GM21786 (cell line): ENCODE results near the gene TARDBP.
"Not testable (repeated sequence)": the region's sequence is repeated elsewhere in the genome, so short reads cannot be mapped to it uniquely, and the experiment has no call there.

Experiments used
- ATAC-seq: cut with Tn5 transposase; IDR thresholded peaks from one replicate; pipeline ENCODE4 v1.9.1; 2021; ENCODE audit not compliant: unreplicated experiment

TARDBP gene

DNA sequence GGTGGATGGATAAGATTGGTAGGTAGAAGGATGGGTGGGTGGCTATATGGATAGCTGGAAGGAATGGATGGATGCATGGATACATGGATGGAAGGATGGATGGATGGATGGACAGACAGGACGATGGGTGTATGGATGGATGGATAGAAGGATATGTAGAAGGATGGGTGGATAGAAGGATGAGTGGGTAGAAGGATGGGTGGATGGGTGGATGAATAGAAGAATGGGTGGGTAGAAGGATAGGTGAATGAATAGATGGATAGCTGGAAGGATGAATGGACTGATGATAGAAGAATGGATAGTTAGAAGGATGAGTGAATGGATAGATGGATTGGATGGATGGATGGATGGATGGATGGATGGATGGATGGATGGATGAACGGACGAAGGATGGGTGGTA, 29.6 kb downstream of the TARDBP start:
- ATAC-seq: no peak

DNA sequence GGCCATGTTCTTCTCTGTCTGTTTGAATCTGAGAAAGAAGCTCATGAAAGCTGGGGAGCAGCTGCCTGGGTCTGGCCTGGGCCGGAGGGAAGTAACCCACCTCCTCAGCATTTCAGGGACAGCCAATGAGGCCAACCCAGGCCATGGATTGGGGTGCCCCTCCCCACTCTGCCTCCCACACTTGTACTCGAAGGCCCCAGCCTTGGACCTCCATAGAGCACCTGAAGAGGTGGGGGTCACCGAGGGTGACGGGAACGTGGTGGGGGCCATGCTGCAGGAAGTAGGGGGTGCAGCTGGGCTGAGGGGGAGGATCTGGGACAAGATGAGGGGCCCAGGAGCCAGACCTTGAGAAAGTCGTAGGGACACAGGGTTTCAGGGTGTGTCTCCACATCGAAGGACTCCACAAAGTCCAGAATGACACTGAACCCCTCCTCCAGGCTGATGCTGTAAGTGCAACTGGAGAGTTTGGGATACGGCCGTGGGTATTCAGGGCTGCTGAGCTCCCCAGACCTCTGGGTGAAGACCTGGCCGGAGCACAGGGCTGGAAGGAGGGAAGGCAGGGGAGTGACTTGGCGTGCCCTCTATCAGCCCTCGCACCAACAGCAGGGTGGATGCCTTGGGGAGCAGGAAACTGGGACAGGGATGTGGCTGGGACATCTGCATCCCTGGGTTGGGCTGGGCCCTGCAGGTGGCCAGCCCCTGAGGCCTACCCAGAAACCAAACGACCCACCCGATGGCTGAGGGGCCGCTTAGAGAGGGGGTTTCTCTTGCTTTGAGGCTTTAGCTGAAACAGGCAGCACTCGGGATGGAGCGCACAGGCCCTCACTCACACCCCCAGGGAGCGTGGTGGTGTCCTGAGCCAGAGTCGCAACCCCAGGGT, 30.8 kb downstream of the TARDBP start:
- no peak for ATAC-seq

DNA sequence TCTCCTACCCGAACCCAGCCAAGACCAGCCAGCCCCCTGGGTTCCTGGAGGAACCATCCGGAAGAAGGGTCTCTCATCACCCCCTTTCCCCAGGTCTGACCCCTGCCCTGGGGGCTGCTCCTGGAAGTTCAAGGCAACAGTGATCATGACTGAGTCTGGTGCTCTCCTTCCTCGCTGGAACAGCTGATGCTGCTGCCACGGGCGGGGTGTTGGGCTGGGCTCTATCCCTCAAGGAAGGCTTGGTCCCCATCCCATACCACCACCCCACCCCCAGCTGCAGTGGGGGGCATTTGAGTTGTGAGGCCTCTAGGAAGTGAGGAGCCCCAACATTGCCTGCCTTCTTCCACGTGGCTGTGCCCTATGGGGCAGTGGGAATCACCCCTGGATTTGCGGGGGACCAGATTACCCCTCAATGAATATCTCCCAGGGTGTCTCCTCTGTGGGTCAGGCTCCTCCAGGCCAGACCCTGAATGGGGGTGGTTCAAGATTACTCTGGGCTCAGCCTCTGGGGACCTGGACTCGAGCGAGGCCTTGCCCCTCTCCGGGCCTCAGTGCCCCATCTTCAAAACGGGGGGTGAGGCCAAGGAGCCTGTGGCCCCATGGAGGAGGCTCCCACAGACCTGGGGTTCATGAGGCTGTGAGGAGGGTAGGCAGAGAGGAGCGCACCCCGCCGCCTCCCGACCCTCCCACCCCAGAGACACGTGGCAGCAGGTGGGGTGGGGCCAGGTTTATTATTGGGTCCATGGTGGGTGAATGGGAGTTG, 31.8 kb downstream of the TARDBP start:
- ATAC-seq: no peak

DNA sequence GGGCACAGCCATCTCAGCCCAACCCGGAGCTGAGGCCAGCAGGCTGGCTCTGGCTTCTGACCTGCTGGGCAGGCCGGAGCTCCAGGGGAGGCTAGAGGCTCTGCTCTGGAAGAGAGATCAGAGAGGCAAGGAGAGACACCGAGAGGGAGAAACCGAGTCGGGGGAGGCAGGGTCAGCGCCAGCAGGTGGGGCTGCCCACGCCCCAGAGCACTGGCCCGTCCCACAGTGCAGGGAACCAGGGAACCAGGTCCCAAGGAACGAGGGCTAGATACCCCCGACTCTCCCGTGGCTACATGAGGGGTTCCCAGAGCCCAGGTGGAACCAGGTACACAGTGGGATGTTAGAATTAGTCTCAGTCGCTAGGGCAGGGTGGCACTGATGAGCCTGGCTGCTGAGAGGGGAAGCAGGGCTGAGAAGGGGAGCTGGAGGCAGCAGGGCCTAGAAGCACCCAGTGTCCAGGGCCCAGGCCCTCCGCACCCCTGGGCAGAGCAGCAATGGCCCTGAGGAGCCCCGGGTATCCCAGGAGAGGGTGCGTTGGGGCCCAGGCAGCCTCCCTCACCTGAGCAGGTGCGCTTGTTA, 32.5 kb downstream of the TARDBP start:
- no peak for ATAC-seq

DNA sequence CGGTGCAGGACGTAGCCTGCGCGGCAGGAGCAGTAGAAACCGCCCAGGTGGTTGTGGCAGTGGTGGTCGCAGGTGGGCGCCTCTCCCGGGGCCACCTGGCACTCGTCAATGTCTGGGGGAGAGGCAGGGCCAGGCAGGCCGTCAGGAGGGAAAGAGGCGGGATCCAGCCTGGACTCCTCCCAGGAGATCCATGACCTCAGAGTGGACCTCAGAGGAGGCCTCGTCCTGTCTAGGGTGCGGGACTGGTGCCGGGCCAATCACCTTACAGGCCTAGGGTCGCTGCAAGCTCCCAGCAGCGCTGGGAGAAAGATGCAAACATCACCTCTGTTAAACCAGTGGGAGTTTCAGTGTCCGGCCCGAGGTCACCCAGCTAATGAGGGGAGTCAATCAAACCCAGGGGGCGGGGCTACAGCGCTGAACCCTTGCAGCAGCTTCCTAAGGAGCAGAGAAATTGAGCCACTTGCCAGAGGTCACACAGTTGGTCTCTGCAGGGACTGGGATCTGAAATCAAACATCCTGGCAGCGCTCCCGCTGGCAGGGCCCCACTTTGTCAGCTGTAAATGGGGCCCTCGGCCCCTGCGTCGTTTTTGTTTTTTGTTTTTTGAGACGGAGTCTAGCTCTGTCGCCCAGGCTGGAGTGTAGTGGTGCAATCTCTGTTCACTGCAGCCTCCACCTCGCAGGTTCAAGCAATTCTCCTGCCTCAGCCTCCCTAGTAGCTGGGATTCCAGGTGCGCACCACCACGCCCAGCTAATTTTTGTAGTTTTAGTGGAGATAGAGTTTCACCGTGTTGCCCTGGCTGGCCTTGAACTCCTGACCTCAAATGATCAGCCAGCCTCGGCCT, 33.2 kb downstream of the TARDBP start:
- ATAC-seq: no peak

DNA sequence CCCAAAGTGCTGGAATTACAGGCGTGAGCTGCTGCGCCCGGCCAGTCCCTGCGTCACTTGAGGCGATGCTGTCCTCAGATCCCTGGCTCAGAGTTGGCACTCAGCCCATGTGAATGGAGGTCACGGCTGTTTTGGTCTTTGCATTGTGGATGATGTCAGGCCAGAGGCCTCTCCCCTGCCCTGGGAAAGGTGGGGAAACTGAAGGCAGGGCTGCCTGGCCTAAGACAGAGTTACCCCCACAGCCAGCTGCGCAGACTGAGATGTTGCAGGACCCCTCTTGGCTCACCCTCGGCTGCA, 33.8 kb downstream of the TARDBP start:
- ATAC-seq: no peak

DNA sequence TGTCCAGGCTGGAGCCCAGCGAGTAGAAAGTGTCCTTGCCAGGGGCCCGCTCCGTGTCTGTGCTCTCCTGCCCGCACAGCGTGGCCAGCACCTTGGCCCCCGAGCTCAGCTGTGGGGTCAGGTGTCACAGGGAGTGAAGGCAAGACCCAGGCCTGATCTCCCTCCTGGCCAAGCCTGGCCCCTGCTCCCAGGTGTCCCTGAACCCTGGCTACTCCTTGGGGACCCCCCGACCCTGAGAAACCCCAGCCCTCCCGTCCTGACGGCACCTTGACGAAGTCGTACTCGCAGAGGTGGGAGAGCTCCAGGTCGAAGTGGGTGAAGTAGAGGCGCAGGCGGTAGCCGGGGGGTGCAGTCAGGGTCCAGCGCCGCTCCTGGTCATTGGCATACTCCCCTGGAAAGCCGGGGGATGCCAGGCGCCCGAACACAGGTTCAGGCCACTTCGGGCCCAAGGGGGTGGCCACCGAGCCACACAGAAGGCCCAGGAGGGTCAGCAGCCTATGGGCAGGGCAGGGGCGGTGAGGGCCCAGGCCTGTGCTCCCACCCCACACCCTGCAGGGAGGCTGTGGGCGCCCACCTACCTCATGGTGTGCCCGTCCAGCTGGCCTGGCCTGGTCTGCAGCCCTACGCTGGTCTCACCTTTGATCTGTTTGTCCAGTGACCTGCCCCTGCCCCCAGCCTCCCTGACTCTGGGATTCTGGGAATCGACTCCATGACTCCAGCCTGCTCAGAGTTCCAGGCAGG, 34.3 kb downstream of the TARDBP start, which contains the start of gene MASP2:
TSS of gene MASP2 (minus strand) at position 615 of the 741 bp plus-strand sequence. CDS start at position 583, 32 bp downstream.
- no peak for ATAC-seq

DNA sequence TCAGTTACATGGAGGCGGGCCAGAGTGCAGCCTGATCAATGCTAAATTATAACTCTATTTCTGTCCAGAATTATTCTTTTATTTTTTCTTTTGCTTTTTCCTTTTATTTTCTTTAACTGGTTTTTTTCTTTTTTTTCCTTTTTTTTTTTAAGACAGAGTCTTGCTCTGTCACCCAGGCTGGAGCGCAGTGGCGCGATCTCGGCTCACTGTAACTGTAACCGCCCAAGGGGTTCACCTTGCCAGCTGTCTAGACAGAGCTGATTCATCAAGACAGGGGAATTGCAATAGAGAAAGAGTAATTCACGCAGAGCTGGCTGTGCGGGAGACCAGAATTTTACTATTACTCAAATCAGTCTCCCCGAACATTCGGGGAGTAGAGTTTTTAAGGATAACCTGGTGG, 38.7 kb downstream of the TARDBP start:
- not testable (repeated sequence) for ATAC-seq

DNA sequence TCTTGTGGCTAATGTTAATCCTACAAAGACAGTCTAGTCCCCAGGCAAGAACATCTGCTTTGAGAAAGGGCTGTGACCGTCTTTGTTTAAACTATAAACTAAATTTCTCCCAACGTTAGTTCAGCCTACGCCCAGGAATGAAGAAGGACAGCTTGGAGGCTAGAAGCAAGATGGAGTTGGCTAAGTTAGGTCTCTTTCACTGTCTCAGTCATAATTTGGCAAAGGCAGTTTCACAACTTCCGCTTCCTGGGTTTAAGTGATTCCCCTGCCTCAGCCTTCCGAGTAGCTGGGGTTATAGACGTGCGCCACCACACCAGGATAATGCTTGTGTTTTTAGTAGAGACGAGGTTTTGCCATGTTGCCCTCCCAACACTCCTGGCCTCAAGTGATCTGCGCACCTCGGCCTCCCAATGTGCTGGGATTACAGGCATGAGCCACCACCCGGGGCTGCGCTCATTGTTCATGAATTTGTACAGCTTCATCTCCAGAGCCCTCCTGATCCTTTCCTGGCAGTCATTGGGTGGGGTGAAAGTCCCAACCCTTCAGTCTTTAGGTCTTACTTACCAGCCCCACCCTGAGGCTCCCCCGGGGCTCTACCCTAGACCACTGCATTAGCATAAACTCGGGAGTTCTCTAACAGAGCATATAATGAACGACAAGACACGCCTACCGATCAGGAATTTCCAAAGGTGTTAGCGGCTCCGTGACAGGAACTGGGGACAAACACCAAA, 39.5 kb downstream of the TARDBP start:
- ATAC-seq: no peak

DNA sequence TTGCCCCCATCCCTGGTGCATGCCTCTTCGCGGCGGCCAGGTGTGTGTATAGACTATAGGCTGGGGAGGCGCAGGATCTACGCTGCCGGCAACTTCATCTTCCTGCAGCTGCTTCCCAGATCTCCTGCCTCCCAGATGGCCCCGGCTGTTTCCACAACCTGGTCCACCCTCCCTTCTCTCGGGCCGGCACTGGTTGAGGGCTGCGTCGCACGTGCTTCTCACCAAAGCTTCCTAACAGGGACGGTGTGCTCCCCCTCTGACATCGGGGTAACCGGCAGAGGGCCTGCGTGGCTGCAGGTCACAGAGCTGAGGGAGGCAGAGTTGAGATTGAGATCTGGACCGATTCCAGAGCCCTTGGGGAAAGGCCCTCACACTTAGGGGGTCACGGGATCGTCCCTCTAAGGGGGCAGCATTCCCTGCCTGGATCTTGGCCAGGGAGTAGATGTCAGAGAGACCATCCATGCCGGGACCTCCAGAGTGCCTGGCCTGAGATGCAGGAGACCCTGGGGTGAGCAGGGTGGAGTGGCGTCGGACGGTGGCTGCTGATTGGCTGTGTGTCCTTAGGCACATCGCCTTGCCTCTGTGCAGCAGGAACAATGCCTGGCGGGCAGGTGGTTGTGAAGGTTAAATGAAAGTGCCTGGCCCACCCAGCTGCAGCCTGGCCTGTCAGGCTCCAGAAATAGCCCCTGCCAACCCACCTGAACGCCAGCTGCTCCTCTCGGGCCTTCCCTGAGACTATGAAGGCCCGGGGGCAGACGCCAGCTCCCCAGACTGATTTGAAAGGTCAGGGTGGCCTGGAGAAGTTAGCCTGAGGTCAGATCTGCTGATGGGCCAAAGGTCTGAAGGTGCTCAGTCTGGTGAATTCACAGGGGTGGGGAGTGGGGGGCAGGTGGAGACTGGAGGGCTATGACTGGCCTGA, 40.6 kb downstream of the TARDBP start:
- no peak for ATAC-seq

DNA sequence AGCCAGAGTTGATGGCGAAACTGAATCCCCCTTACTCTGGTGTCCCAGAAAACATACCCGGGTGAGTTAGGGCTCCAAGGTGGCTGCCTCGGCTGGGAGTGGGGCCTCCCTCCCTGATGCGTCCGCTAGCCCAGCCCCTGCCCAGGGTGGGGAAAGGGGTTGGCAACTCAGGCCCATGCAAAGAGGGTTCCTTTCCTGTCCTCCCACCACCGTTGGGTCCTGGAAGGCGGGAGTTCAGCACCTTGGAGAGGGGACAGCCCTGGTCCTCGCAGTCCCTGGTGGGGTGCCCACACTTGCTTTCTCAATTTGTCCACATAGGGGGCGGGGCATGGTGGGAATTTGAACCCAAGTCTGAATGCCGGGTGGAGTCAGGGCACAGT, 41.3 kb downstream of the TARDBP start:
- no peak for ATAC-seq

DNA sequence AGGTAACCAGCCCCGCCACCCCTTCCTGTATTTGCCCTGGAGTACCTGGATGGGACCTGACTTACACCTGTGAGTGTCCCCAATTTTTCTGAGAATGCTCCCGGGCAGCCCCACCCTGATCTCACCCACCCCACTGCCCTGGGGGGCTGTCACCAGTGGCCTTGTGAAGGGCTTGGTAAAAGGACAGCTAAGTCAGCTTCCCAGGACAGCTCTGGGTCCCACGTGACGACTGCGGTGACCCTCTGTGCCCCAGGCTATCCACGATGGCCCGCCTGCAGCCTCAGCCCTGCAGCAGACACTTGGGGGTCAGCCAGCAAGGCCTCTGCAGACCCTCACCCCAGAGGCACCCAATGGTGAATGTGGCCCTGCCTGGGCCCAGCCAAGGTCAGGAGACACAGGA, 41.7 kb downstream of the TARDBP start:
- no peak for ATAC-seq

DNA sequence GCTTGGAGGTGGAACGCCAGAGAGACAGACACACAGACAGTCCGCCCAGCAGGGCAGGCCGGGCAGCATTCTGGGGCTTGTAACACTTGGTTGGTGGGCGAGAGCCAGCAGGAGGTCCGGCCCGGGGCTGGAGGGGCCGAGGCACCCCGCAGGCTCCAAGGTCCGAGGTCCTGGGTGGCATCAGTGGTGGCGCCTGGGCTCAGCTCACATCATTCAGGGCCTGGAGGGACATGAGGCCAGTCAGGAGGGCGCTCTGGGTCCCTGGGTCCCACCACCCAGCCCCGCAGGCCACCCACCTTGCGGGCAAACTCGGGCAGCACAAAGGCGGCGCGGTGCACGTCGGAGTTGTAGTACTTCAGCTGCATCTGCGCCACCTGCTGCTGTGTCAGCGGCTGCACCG, 42.2 kb downstream of the TARDBP start:
- no peak for ATAC-seq

DNA sequence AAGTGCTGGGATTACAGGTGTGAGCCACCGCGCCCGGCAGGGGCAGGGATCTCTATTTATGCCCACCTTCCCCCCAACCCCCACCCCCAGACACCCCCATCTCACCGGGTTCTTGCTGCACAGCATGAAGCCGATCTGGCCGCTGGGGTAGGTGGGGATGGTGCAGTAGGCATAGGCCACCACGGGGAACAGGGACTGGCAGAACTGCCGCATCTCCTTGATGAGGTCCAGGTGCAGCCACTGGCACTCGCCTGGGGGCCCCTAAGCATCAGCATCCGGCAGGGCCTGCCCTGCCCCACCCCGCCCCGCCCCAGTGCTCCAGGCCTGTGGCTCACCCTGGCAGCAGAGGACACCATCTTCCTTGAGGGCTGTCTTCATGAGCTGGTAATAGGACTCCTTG, 43.2 kb downstream of the TARDBP start:
- no peak for ATAC-seq

DNA sequence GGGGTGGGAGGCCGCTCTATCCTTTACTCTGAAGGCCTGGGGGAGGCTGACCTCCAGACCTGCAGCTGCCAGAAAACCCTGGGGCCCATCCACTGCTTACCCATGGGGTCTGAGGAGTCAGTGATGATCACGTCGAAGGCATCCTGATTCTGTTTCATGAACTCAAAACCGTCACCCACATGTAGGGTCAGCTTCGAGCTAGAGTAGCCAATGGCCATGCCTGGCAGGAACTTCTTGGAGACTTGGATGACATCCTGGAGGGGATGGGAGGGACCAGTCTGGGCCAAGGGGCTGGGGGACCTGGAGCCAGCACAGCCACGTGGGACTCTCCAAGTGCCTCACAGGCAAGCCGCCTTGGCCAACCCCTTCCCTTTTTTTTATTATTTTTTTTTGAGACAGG, 44.0 kb downstream of the TARDBP start:
- ATAC-seq: no peak

DNA sequence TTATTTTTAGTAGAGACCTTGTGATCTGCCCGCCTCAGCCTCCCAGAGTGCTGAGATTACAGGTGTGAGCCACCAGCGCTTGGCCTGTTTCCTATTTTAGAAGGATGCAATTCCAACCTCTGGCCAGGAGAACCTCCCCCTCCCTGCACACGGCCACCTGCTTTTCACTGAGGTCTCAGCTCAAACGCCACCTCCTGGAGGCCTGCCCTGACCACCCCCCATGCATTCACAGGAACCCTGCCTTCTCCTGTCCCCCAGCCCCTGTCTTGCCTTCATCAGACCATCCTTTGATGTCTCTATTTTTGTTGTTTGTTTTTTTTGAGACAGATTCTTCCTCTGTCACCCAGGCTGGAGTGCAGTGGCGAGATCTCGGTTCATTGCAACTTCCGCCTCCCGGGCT, 45.0 kb downstream of the TARDBP start:
- no peak for ATAC-seq

DNA sequence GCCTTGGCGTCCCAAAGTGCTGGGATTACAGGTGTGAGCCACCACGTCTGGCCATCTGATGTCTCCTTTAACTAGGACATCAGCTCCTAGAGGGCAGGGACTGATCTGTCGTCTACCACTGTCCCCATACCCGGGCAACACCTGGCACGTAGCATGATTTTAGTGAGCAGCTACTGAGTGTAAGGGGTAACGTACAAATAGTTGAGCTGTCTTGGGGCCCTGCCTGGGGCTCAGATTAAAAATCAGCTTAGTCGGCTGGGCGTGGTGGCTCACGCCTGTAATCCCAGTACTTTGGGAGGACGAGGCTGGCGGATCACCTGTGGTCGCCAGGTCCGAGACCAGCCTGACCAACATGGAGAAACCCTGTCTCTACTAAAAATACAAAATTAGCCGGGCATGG, 45.6 kb downstream of the TARDBP start:
- no peak for ATAC-seq

DNA sequence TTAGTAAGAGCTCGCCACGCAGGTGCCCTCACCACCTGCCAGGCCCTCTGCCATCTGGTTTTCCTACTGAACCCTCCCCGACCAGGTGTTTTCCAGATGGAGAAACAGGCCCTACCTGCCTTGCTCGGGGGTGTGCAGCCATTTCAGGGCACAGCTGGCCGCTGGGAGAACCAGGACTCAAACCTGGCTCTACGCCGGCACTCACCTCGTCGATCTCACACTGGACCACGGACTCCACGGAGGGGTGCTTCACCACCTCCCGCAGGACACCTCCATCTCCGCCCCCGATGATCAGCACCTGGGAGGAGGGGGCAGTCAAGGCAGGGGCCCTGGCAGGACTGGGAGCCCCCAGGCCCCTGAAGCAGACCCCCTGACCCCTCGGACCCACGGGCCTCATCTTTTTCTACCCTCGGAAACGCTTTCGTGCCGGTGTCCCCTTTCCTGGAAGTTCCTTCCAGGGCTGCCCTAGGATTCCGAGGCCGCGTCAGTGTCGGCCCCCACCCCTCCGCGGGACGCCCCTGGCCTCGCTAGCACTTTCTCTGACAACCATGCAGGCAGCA, 46.2 kb downstream of the TARDBP start:
- no peak for ATAC-seq
